ENCODE data around the gene NCCRP1. TPM values are rescaled to one million over a fixed set of nuclear protein-coding genes. Genes with fewer than 3 reads are reported as not detected.

Gene NCCRP1
- total and polyA plus RNA-seq, 4 donors, result not detected

- TF ChIP-seq JUND (IDR thresholded peaks at IDR 0.05) (no peak), FOXA2 (IDR thresholded peaks at IDR 0.05) (no peak), SP1 (IDR thresholded peaks at IDR 0.05) (no peak), TAF1 (conservative IDR thresholded peaks at IDR 0.05) (no peak), NR2F2 (IDR thresholded peaks at IDR 0.05) (no peak), HNF4A (conservative IDR thresholded peaks at IDR 0.05) (no peak), HNF4G (IDR thresholded peaks at IDR 0.05) (no peak), RXRA (IDR thresholded peaks at IDR 0.05) (no peak), RAD21 (IDR thresholded peaks at IDR 0.05) (no peak), ZBTB33 (IDR thresholded peaks at IDR 0.05) (no peak), YY1 (IDR thresholded peaks at IDR 0.05) (no peak), MAX (IDR thresholded peaks at IDR 0.05) (no peak)
- H3K9ac ChIP-seq (ENCODE audit: low read depth in 1 of 2, low read length in 2 of 2), result no peak overlapping the region
- DNase-seq (ENCODE audit: low spot score), result no peak
- H3K36me3 ChIP-seq (ENCODE audit: control insufficient read depth in 4 of 4, insufficient read depth in 3 of 4, low read depth in 1 of 4, low read length in 3 of 4), result peaks cover 2 to 60% (median 14%) of the 10 kb centered on the region in 4 donors
- no peak overlapping the region for H3K4me3 ChIP-seq (ENCODE audit: low read depth in 1 of 3, low read length in 3 of 3)
- no peak overlapping the region for H3K27ac ChIP-seq (ENCODE audit: low read depth in 1 of 2, low read length in 2 of 2)
- no peaks in the 10 kb centered on the region for H3K9me3 ChIP-seq (ENCODE audit: control insufficient read depth in 4 of 4, low read length in 3 of 4)
- H3K4me1 ChIP-seq (ENCODE audit: control insufficient read depth in 4 of 4, insufficient read depth in 4 of 4, low read length in 3 of 4), result no peaks in the 10 kb centered on the region
- no peaks in the 10 kb centered on the region for H3K27me3 ChIP-seq (ENCODE audit: control insufficient read depth in 4 of 4, insufficient read depth in 4 of 4, low read length in 3 of 4)
- WGBS, result 94% methylated on average over 7 of the region's 7 CpGs
Measured at GRCh38 chr19:39175564-39175963, 21.2 kb upstream of the NCCRP1 start.

- Histone ChIP-seq H3K4me3 (ENCODE audit: low read depth in 1 of 3, low read length in 3 of 3) (no peak overlapping the region), H3K27me3 (ENCODE audit: control insufficient read depth in 4 of 4, insufficient read depth in 4 of 4, low read length in 3 of 4) (no peaks in the 10 kb centered on the region), H3K4me1 (ENCODE audit: control insufficient read depth in 4 of 4, insufficient read depth in 4 of 4, low read length in 3 of 4) (no peaks in the 10 kb centered on the region), H3K27ac (ENCODE audit: low read depth in 1 of 2, low read length in 2 of 2) (no peak overlapping the region), H3K36me3 (ENCODE audit: control insufficient read depth in 4 of 4, insufficient read depth in 3 of 4, low read depth in 1 of 4, low read length in 3 of 4) (peaks cover 2 to 56% (median 14%) of the 10 kb centered on the region in 4 donors), H3K9ac (ENCODE audit: low read depth in 1 of 2, low read length in 2 of 2) (no peak overlapping the region), H3K9me3 (ENCODE audit: control insufficient read depth in 4 of 4, low read length in 3 of 4) (no peaks in the 10 kb centered on the region)
- no peak for TF ChIP-seq ATF3 (IDR thresholded peaks at IDR 0.05)
- DNase-seq (ENCODE audit: low spot score), result no peak
- WGBS, result 98% methylated on average over 10 of the region's 10 CpGs
Measured at GRCh38 chr19:39177110-39177699, 19.6 kb upstream of the NCCRP1 start.

- TF ChIP-seq MAX (IDR thresholded peaks at IDR 0.05) (no peak), RAD21 (IDR thresholded peaks at IDR 0.05) (no peak), JUND (IDR thresholded peaks at IDR 0.05) (no peak), HNF4G (IDR thresholded peaks at IDR 0.05) (no peak), GABPA (IDR thresholded peaks at IDR 0.05 in 1 of 2, conservative IDR thresholded peaks at IDR 0.05 in 1 of 2) (no peak), CTCF (IDR thresholded peaks at IDR 0.05; ENCODE audit: low read depth, low read length, missing input control) (no peak), NR2F2 (IDR thresholded peaks at IDR 0.05) (no peak), EGR1 (IDR thresholded peaks at IDR 0.05; ENCODE audit: low read depth in 2 of 2) (no peak), HNF4A (conservative IDR thresholded peaks at IDR 0.05) (no peak), YY1 (IDR thresholded peaks at IDR 0.05) (no peak), SP1 (IDR thresholded peaks at IDR 0.05) (no peak)
- no peak for DNase-seq (ENCODE audit: low spot score)
- Histone ChIP-seq H3K9ac (ENCODE audit: low read depth in 1 of 2, low read length in 2 of 2) (no peak overlapping the region), H3K4me1 (ENCODE audit: control insufficient read depth in 4 of 4, insufficient read depth in 4 of 4, low read length in 3 of 4) (no peaks in the 10 kb centered on the region), H3K9me3 (ENCODE audit: control insufficient read depth in 4 of 4, low read length in 3 of 4) (no peaks in the 10 kb centered on the region), H3K4me3 (ENCODE audit: low read depth in 1 of 3, low read length in 3 of 3) (no peak overlapping the region), H3K27me3 (ENCODE audit: control insufficient read depth in 4 of 4, insufficient read depth in 4 of 4, low read length in 3 of 4) (no peaks in the 10 kb centered on the region), H3K36me3 (ENCODE audit: control insufficient read depth in 4 of 4, insufficient read depth in 3 of 4, low read depth in 1 of 4, low read length in 3 of 4) (peaks cover 0 to 50% (median 13%) of the 10 kb centered on the region in 4 donors), H3K27ac (ENCODE audit: low read depth in 1 of 2, low read length in 2 of 2) (no peak overlapping the region)
- 95% methylated on average over 11 of the region's 11 CpGs for WGBS
Measured at GRCh38 chr19:39177736-39178135, 19.0 kb upstream of the NCCRP1 start.

All from liver (tissue), 9 donors.